Stimulated activated CD4-positive, alpha-beta T cell treated with anti-CD3 and anti-CD28 coated beads, Interleukin-2, amount 100 ng/mL, for 24 hours (primary cell): Measurements from ENCODE around the gene CITED4.
"Not testable (repeated sequence)": the region's sequence is repeated elsewhere in the genome, so short reads cannot be mapped to it uniquely, and the experiment has no call there.

Experiments used
- DNase-seq, 2 donors: peaks; one replicate each; pipeline ENCODE4 v3.0.0-alpha.2; 2020

Gene CITED4

GRCh38 chr1:40862008-40862863 lies at the start of gene CITED4:
Gene CITED4, minus strand, starts transcription at chr1:40862363. Its CDS starts 236 bp downstream, at chr1:40862127.
- DNase-seq, result peak; percentile 94 to 95

GRCh38 chr1:40911105-40911504 lies 48.9 kb upstream of the CITED4 start:
- no peak for DNase-seq

- no peak for DNase-seq
These were observed 47.1 kb upstream of the CITED4 start for GRCh38 chr1:40909281-40909680.

- no peak for DNase-seq
These were observed 46.2 kb upstream of the CITED4 start for GRCh38 chr1:40908350-40908749.

- no peak for DNase-seq
These were observed 45.7 kb upstream of the CITED4 start for GRCh38 chr1:40907899-40908298.

GRCh38 chr1:40906781-40907400 lies 44.7 kb upstream of the CITED4 start:
- no peak for DNase-seq

GRCh38 chr1:40905061-40905460 lies 42.9 kb upstream of the CITED4 start:
- DNase-seq, result no peak

GRCh38 chr1:40903106-40903505 lies 40.9 kb upstream of the CITED4 start:
- DNase-seq, result no peak

GRCh38 chr1:40901886-40902852 lies 40.0 kb upstream of the CITED4 start:
- no peak for DNase-seq

GRCh38 chr1:40899230-40899870 lies 37.2 kb upstream of the CITED4 start:
- no peak for DNase-seq

- DNase-seq, result no peak
These were observed 36.3 kb upstream of the CITED4 start for GRCh38 chr1:40898431-40898901.

- DNase-seq, result no peak
These were observed 35.4 kb upstream of the CITED4 start for GRCh38 chr1:40897513-40897912.

GRCh38 chr1:40896482-40896881 lies 34.3 kb upstream of the CITED4 start:
- no peak for DNase-seq

GRCh38 chr1:40895601-40896000 lies 33.4 kb upstream of the CITED4 start:
- DNase-seq, result no peak

GRCh38 chr1:40894858-40895257 lies 32.7 kb upstream of the CITED4 start:
- not testable (repeated sequence) for DNase-seq

- no peak for DNase-seq
These were observed 32.3 kb upstream of the CITED4 start for GRCh38 chr1:40894455-40894854.

GRCh38 chr1:40893946-40894345 lies 31.8 kb upstream of the CITED4 start:
- no peak for DNase-seq

GRCh38 chr1:40892354-40892753 lies 30.2 kb upstream of the CITED4 start:
- no peak for DNase-seq

GRCh38 chr1:40890771-40891170 lies 28.6 kb upstream of the CITED4 start:
- no peak for DNase-seq

GRCh38 chr1:40887652-40888051 lies 25.5 kb upstream of the CITED4 start:
- no peak for DNase-seq

GRCh38 chr1:40887012-40887378 lies 24.8 kb upstream of the CITED4 start:
- DNase-seq, result no peak

GRCh38 chr1:40886318-40887011 lies 24.3 kb upstream of the CITED4 start:
- DNase-seq, result no peak
